Activated T-cell treated with anti-CD3 and anti-CD28 coated beads, Interleukin-2, amount 50 U/mL, for 4 hours (primary cell): ENCODE data around the gene RASA2. TPM values are rescaled to one million over a fixed set of nuclear protein-coding genes. Genes with fewer than 3 reads are reported as not detected.

Experiments
- ATAC-seq, 2 donors: fragments of 200-7000 bp; cut with Tn5 transposase; one replicate each; pipeline ENCODE4 v1.10.0; 2021
- DNase-seq: peaks from one replicate; pipeline ENCODE4 v3.0.0-alpha.2; 2020
- H3K27me3 Mint-ChIP-seq: one replicate; pipeline ENCODE4 v1.8.0; 2021; ENCODE audit warnings: low read depth, mixed read lengths
- H3K36me3 Mint-ChIP-seq: one replicate; pipeline ENCODE4 v1.8.0; 2022; ENCODE audit warnings: mixed read lengths; ENCODE audit not compliant: insufficient read depth
- H3K4me1 Mint-ChIP-seq: one replicate; pipeline ENCODE4 v1.8.0; 2021; ENCODE audit warnings: low read depth, mixed read lengths
- H3K4me3 Mint-ChIP-seq: one replicate; pipeline ENCODE4 v1.8.0; 2021; ENCODE audit warnings: mild to moderate bottlenecking, moderate library complexity, mixed read lengths
- H3K9me3 Mint-ChIP-seq: one replicate; pipeline ENCODE4 v1.8.0; 2021; ENCODE audit warnings: mixed read lengths
- total RNA-seq, 3 donors: library from RNA; stranded (reverse); gene quantifications; one replicate each; pipeline ENCODE4 v1.2.1, GENCODE V29; 2021

Gene RASA2
- total RNA-seq, 3 donors from 2014 or later = 31.0 to 37.0 (median 32.4) TPM

GRCh38 chr3:141450727-141451375 lies 36.0 kb upstream of the RASA2 start:
- ATAC-seq (no peak), DNase-seq (no peak)
- peaks cover 13% of the 10 kb centered on the region for H3K4me1 Mint-ChIP-seq
- no peaks in the 10 kb centered on the region for H3K27me3 Mint-ChIP-seq
- no peaks in the 10 kb centered on the region for H3K9me3 Mint-ChIP-seq
- no peaks in the 10 kb centered on the region for H3K36me3 Mint-ChIP-seq
- no peak overlapping the region for H3K4me3 Mint-ChIP-seq

GRCh38 chr3:141452045-141452444 lies 34.8 kb upstream of the RASA2 start:
- H3K4me3 Mint-ChIP-seq = no peak overlapping the region
- no peaks in the 10 kb centered on the region for H3K9me3 Mint-ChIP-seq
- ATAC-seq (peak; percentile 59 to 71), DNase-seq (peak; percentile 26)
- H3K27me3 Mint-ChIP-seq = no peaks in the 10 kb centered on the region
- no peaks in the 10 kb centered on the region for H3K36me3 Mint-ChIP-seq
- H3K4me1 Mint-ChIP-seq = peaks cover 13% of the 10 kb centered on the region

GRCh38 chr3:141452773-141453172 lies 34.1 kb upstream of the RASA2 start:
- no peak overlapping the region for H3K4me3 Mint-ChIP-seq
- H3K9me3 Mint-ChIP-seq = no peaks in the 10 kb centered on the region
- no peak for DNase-seq

GRCh38 chr3:141454054-141454453 lies 32.8 kb upstream of the RASA2 start:
- Mint-ChIP-seq H3K4me3 (no peak overlapping the region), H3K9me3 (no peaks in the 10 kb centered on the region), H3K36me3 (no peaks in the 10 kb centered on the region), H3K27me3 (no peaks in the 10 kb centered on the region), H3K4me1 (peaks cover 13% of the 10 kb centered on the region)
- no peak for DNase-seq
- no peak for ATAC-seq

More at GRCh38 chr3:141452773-141453172, 34.1 kb upstream of the RASA2 start:
- H3K36me3 Mint-ChIP-seq = no peaks in the 10 kb centered on the region
- ATAC-seq = no peak
- no peaks in the 10 kb centered on the region for H3K27me3 Mint-ChIP-seq
- H3K4me1 Mint-ChIP-seq = peaks cover 13% of the 10 kb centered on the region

- peak; percentile 86 to 93 for ATAC-seq
- H3K4me1 Mint-ChIP-seq = peaks cover 7% of the 10 kb centered on the region
Measured at GRCh38 chr3:141454906-141455602, 31.8 kb upstream of the RASA2 start.

DNA sequence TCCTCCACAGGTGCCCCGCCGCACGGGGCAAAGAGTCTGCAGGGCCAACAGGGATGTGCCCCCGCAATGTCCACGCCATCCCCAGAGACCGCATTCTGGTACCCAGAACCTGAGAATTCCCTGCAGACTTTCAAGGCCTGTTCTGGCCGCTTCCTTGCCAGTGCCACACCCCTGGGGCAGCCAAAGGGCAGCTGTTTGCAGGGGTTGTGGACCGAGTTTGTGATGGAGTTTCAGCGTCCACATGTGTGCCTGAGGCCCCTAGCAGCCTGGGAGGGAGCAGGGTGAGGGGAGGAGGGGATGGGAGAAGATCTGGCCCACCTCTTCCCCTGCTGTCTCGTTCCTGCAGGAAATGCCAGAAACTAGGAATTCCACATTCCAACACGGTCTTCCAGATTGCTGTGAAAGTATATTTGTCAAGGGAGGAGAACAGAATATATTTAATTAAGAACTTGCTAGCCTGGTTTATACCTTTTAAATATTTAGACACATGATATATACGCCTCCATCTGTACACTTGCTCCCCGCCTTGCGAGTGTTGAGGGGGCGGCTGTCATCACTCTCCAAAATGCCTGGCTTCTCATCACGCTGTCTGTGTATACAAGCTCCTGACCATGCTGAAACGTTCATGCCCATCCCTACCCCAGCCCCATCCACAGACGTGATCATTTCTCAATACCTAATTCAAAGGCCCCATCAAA lies 31.1 kb upstream of the RASA2 start:
- Mint-ChIP-seq H3K36me3 (no peaks in the 10 kb centered on the region), H3K4me1 (peaks cover 7% of the 10 kb centered on the region), H3K4me3 (no peak overlapping the region), H3K27me3 (no peaks in the 10 kb centered on the region), H3K9me3 (no peaks in the 10 kb centered on the region)
- no peak for DNase-seq
- no peak for ATAC-seq

More at GRCh38 chr3:141454906-141455602, 31.8 kb upstream of the RASA2 start:
- Mint-ChIP-seq H3K4me3 (no peak overlapping the region), H3K27me3 (no peaks in the 10 kb centered on the region), H3K36me3 (no peaks in the 10 kb centered on the region), H3K9me3 (no peaks in the 10 kb centered on the region)
- no peak for DNase-seq

DNA sequence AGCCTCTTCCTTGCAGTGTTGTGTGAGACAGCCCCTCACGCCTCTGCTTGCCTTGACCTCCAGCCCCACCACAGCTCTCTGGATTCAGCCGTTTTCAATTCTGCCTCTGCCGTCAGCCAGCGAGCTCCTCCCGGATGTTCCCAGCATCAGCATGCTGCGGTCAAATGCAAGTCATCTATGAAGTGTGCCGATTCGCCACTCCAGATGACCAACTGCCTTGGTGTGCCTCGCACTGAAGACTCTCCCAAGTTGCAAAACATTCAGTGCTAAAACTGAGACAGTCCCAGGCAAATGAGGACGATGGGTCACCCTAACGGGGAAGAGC lies 30.6 kb upstream of the RASA2 start:
- no peaks in the 10 kb centered on the region for H3K27me3 Mint-ChIP-seq
- DNase-seq = no peak
- no peak overlapping the region for H3K4me3 Mint-ChIP-seq
- peaks cover 7% of the 10 kb centered on the region for H3K4me1 Mint-ChIP-seq
- no peaks in the 10 kb centered on the region for H3K36me3 Mint-ChIP-seq
- no peaks in the 10 kb centered on the region for H3K9me3 Mint-ChIP-seq
- no peak for ATAC-seq

DNA sequence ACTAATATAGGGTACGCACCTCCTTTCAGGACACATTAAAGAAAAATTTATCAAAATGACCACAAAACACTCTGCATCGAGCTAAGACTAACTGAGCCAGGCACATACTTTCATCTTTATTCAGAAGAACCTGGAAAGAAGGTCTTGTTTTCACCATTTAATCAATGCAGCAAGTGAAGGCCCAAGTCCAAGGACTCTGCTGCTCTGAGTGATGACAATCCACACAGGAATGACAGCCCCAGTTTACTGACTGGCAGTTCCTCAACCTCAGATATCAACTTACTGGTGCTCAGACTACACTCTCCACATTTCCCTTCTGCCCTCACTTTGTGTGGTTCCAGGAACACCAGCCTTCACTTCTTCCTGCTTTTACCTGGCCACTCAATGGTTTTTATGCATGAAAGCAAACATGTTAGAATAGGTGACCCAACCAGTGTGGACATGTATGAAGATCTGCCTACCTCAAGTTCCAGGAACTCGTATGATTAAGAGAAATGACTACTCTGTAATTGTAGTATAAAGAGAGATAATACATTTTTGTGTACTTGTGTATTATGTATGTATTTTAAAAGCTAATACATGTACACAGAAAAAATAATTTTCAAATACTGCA lies 29.1 kb upstream of the RASA2 start:
- H3K27me3 Mint-ChIP-seq = no peaks in the 10 kb centered on the region
- no peaks in the 10 kb centered on the region for H3K36me3 Mint-ChIP-seq
- no peak overlapping the region for H3K4me3 Mint-ChIP-seq
- ATAC-seq = no peak
- DNase-seq = no peak
- peaks cover 7% of the 10 kb centered on the region for H3K4me1 Mint-ChIP-seq
- H3K9me3 Mint-ChIP-seq = no peaks in the 10 kb centered on the region

DNA sequence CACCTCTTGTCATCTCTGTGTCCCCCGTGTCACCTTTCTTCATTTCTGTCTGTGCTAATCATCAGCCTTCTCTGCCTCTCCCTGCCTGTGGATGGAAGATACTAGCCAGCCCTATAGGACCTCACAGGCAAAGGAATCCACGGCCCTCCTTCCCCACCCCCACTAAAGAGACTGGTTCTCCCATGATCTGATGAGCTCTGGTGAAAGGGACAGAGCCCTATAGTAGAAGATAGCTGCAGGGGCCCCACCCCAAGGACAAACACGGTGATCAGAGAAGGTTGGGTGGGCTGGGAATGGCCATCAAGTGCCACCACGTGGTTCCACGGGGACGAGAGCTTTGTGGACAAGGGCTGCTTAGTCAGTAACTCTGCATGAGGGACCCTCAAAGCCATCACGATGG lies 27.8 kb upstream of the RASA2 start:
- H3K9me3 Mint-ChIP-seq = no peaks in the 10 kb centered on the region
- H3K4me1 Mint-ChIP-seq = peaks cover 7% of the 10 kb centered on the region
- H3K36me3 Mint-ChIP-seq = no peaks in the 10 kb centered on the region
- H3K4me3 Mint-ChIP-seq = no peak overlapping the region
- DNase-seq (no peak), ATAC-seq (no peak)
- H3K27me3 Mint-ChIP-seq = no peaks in the 10 kb centered on the region

- H3K9me3 Mint-ChIP-seq = peaks cover 4% of the 10 kb centered on the region
- ATAC-seq (peak; percentile 100), DNase-seq (peak; percentile 90)
- H3K27me3 Mint-ChIP-seq = no peaks in the 10 kb centered on the region
- no peaks in the 10 kb centered on the region for H3K4me1 Mint-ChIP-seq
- H3K36me3 Mint-ChIP-seq = no peaks in the 10 kb centered on the region
- no peak overlapping the region for H3K4me3 Mint-ChIP-seq
Measured at GRCh38 chr3:141460097-141460704, 26.6 kb upstream of the RASA2 start.

GRCh38 chr3:141462176-141462859 lies 24.5 kb upstream of the RASA2 start:
- no peak overlapping the region for H3K4me3 Mint-ChIP-seq
- DNase-seq (no peak), ATAC-seq (no peak)
- no peaks in the 10 kb centered on the region for H3K36me3 Mint-ChIP-seq
- no peaks in the 10 kb centered on the region for H3K4me1 Mint-ChIP-seq
- H3K27me3 Mint-ChIP-seq = no peaks in the 10 kb centered on the region
- H3K9me3 Mint-ChIP-seq = peaks cover 4% of the 10 kb centered on the region

DNA sequence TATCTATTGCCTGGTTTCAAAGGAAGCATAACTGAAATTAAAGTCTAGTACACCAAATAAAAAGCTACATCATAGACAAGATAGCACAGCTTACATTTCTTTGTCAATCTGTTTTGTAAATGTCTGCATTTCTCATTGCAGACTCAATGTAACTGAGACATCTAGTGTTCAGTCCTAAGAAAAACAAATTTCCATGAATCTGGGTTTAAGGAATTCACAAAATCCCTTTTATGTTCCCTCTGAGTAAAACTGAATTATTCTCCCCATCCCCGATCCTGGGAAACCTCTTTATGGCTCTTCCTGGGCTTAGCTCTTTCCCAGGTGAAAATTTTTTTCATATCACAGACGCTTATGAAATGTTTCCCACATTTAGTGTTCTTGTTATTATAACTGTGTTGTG lies 21.6 kb upstream of the RASA2 start:
- Mint-ChIP-seq H3K4me1 (no peaks in the 10 kb centered on the region), H3K4me3 (no peak overlapping the region)
- ATAC-seq = no peak

GRCh38 chr3:141466633-141467169 lies 20.1 kb upstream of the RASA2 start:
- no peak for ATAC-seq
- H3K36me3 Mint-ChIP-seq = no peaks in the 10 kb centered on the region
- no peak overlapping the region for H3K4me3 Mint-ChIP-seq
- H3K4me1 Mint-ChIP-seq = no peaks in the 10 kb centered on the region
- no peak for DNase-seq
- H3K9me3 Mint-ChIP-seq = peaks cover 7% of the 10 kb centered on the region
- no peaks in the 10 kb centered on the region for H3K27me3 Mint-ChIP-seq

More for the DNA sequence above, 21.6 kb upstream of the RASA2 start:
- H3K36me3 Mint-ChIP-seq = no peaks in the 10 kb centered on the region
- no peaks in the 10 kb centered on the region for H3K27me3 Mint-ChIP-seq
- DNase-seq = no peak
- H3K9me3 Mint-ChIP-seq = peaks cover 7% of the 10 kb centered on the region
